ENCODE measurements around the gene ADAMTS6. TPM values are rescaled to one million over a fixed set of nuclear protein-coding genes. Genes with fewer than 3 reads are reported as not detected.

ADAMTS6 gene
- total and polyA plus RNA-seq, 2 experiments from 2014 or later: 0.78 to 2.0 TPM

DNA sequence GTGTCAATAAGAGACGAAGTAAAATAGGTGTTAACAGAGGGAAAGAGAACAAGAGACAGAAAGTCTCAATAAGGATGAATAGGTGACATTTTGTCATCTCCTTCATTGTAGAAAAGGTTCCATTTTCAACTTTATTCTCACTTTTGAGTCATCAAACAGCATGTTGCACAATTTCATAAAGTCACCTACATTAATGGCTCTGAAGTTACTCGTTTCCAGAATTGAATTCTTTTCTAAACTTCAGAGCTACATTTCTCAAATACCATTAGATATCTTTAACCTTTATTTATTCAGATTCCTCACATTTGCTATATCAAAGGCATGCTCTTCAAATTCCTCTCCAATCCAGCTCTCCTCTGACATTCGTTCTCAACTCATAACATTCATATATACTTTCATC lies 13.1 kb downstream of the ADAMTS6 start (continued):
- TF ChIP-seq EZH2 (IDR thresholded peaks at IDR 0.05; ENCODE audit: low read depth, unreplicated experiment) (no peak), CREB1 (CRISPR knock-in tag; IDR thresholded peaks at IDR 0.05; ENCODE audit: low read depth) (no peak), JUNB (IDR thresholded peaks at IDR 0.05; ENCODE audit: unreplicated experiment) (no peak), ZNF331 (CRISPR knock-in tag; IDR thresholded peaks at IDR 0.05; ENCODE audit: low read depth) (no peak)
- TF ChIP-seq, protein P1, sequence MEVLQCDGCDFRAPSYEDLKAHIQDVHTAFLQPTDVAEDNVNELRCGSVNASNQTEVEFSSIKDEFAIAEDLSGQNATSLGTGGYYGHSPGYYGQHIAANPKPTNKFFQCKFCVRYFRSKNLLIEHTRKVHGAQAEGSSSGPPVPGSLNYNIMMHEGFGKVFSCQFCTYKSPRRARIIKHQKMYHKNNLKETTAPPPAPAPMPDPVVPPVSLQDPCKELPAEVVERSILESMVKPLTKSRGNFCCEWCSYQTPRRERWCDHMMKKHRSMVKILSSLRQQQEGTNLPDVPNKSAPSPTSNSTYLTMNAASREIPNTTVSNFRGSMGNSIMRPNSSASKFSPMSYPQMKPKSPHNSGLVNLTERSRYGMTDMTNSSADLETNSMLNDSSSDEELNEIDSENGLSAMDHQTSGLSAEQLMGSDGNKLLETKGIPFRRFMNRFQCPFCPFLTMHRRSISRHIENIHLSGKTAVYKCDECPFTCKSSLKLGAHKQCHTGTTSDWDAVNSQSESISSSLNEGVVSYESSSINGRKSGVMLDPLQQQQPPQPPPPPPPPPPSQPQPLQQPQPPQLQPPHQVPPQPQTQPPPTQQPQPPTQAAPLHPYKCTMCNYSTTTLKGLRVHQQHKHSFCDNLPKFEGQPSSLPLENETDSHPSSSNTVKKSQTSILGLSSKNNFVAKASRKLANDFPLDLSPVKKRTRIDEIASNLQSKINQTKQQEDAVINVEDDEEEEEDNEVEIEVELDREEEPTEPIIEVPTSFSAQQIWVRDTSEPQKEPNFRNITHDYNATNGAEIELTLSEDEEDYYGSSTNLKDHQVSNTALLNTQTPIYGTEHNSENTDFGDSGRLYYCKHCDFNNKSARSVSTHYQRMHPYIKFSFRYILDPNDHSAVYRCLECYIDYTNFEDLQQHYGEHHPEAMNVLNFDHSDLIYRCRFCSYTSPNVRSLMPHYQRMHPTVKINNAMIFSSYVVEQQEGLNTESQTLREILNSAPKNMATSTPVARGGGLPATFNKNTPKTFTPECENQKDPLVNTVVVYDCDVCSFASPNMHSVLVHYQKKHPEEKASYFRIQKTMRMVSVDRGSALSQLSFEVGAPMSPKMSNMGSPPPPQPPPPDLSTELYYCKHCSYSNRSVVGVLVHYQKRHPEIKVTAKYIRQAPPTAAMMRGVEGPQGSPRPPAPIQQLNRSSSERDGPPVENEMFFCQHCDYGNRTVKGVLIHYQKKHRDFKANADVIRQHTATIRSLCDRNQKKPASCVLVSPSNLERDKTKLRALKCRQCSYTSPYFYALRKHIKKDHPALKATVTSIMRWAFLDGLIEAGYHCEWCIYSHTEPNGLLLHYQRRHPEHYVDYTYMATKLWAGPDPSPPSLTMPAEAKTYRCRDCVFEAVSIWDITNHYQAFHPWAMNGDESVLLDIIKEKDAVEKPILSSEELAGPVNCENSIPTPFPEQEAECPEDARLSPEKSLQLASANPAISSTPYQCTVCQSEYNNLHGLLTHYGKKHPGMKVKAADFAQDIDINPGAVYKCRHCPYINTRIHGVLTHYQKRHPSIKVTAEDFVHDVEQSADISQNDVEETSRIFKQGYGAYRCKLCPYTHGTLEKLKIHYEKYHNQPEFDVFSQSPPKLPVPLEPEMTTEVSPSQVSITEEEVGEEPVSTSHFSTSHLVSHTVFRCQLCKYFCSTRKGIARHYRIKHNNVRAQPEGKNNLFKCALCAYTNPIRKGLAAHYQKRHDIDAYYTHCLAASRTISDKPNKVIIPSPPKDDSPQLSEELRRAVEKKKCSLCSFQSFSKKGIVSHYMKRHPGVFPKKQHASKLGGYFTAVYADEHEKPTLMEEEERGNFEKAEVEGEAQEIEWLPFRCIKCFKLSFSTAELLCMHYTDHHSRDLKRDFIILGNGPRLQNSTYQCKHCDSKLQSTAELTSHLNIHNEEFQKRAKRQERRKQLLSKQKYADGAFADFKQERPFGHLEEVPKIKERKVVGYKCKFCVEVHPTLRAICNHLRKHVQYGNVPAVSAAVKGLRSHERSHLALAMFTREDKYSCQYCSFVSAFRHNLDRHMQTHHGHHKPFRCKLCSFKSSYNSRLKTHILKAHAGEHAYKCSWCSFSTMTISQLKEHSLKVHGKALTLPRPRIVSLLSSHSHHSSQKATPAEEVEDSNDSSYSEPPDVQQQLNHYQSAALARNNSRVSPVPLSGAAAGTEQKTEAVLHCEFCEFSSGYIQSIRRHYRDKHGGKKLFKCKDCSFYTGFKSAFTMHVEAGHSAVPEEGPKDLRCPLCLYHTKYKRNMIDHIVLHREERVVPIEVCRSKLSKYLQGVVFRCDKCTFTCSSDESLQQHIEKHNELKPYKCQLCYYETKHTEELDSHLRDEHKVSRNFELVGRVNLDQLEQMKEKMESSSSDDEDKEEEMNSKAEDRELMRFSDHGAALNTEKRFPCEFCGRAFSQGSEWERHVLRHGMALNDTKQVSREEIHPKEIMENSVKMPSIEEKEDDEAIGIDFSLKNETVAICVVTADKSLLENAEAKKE (CRISPR knock-in tag; IDR thresholded peaks at IDR 0.05): no peak

DNA sequence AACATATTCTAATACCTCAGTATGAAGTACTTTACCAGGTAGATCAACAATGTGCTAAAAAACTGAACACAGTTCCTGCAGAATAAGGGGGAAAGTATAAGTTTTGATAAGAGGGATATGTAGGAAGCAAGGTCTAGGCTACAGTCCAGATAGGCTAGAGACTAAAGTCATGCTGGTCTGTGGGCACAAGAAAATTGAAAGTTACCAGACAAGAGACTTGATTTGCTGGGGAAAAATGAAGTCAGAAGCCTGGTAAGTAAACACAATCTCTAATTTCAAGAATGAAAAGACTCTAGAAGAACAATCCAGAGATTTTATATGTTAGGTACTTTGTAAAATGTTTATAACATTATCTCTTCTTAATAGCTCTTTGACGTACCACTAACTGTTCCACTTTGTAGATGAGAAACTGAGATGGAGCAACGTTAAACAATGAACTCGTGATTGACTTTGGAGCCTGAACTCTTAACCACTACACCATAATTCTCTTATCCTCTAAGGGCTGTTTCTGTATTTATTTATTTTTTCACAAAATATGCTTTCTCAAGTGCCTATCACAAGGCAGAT lies 19.5 kb downstream of the ADAMTS6 start:
- H3K4me3 Mint-ChIP-seq: no peak overlapping the region
- no peaks in the 10 kb centered on the region for H3K4me1 Mint-ChIP-seq
- H3K27ac ChIP-seq (ENCODE audit: low read depth): no peak overlapping the region
- no peaks in the 10 kb centered on the region for H3K9me3 Mint-ChIP-seq
- no peaks in the 10 kb centered on the region for H3K79me2 ChIP-seq (replicated peaks; ENCODE audit: insufficient read depth)
- no peak overlapping the region for H3K27ac Mint-ChIP-seq
- H3K27me3 Mint-ChIP-seq (ENCODE audit: insufficient read depth, low read depth, poor library complexity): no peaks in the 10 kb centered on the region
- H3K27me3 ChIP-seq (ENCODE audit: insufficient read depth): no peaks in the 10 kb centered on the region
- no peak overlapping the region for H3K4me2 ChIP-seq
- no peak overlapping the region for H3K4me3 ChIP-seq
- no peaks in the 10 kb centered on the region for H3K4me1 ChIP-seq (ENCODE audit: insufficient read depth)
- H3K36me3 ChIP-seq (ENCODE audit: insufficient read depth): no peaks in the 10 kb centered on the region
- no peaks in the 10 kb centered on the region for H3K9me2 ChIP-seq (ENCODE audit: insufficient read depth)
- no peaks in the 10 kb centered on the region for H3F3A ChIP-seq (replicated peaks; ENCODE audit: low read depth)
- H2AFZ ChIP-seq: no peak overlapping the region
- no peaks in the 10 kb centered on the region for H3K36me3 Mint-ChIP-seq (ENCODE audit: low read depth)
- no peak for DNase-seq (ENCODE audit: low spot score)
- ATAC-seq: no peak
- no peaks in the 10 kb centered on the region for H4K20me1 ChIP-seq (replicated peaks; ENCODE audit: insufficient read depth)
- no peak for TF ChIP-seq JUNB (IDR thresholded peaks at IDR 0.05; ENCODE audit: unreplicated experiment)
- TF ChIP-seq STAT1 (IDR thresholded peaks at IDR 0.05; ENCODE audit: unreplicated experiment): no peak
- TF ChIP-seq, protein P2, sequence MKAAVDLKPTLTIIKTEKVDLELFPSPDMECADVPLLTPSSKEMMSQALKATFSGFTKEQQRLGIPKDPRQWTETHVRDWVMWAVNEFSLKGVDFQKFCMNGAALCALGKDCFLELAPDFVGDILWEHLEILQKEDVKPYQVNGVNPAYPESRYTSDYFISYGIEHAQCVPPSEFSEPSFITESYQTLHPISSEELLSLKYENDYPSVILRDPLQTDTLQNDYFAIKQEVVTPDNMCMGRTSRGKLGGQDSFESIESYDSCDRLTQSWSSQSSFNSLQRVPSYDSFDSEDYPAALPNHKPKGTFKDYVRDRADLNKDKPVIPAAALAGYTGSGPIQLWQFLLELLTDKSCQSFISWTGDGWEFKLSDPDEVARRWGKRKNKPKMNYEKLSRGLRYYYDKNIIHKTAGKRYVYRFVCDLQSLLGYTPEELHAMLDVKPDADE (IDR thresholded peaks at IDR 0.05): no peak
- no peak for TF ChIP-seq ZNF114 (CRISPR knock-in tag; IDR thresholded peaks at IDR 0.05)
- TF ChIP-seq, protein P3, sequence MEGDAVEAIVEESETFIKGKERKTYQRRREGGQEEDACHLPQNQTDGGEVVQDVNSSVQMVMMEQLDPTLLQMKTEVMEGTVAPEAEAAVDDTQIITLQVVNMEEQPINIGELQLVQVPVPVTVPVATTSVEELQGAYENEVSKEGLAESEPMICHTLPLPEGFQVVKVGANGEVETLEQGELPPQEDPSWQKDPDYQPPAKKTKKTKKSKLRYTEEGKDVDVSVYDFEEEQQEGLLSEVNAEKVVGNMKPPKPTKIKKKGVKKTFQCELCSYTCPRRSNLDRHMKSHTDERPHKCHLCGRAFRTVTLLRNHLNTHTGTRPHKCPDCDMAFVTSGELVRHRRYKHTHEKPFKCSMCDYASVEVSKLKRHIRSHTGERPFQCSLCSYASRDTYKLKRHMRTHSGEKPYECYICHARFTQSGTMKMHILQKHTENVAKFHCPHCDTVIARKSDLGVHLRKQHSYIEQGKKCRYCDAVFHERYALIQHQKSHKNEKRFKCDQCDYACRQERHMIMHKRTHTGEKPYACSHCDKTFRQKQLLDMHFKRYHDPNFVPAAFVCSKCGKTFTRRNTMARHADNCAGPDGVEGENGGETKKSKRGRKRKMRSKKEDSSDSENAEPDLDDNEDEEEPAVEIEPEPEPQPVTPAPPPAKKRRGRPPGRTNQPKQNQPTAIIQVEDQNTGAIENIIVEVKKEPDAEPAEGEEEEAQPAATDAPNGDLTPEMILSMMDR (conservative IDR thresholded peaks at IDR 0.05; ENCODE audit: low read depth in 2 of 2): no peak

All from GM23338 (cell line).